Naive thymus-derived CD8-positive, alpha-beta T cell (primary cell): ENCODE measurements around the gene TRPV6. TPM values are rescaled to one million over a fixed set of nuclear protein-coding genes. Genes with fewer than 3 reads are reported as not detected.

Experiments used
- ATAC-seq, 2 donors: fragments of 150-1000 bp; cut with Tn5 transposase in 1 of 2; sonication (Bioruptor Pico), chemical (Tn5 transposase) in 1 of 2; 1 replicate in 1 of 2; 2 replicates in 1 of 2; pipeline ENCODE4 v1.10.0; 2021; ENCODE audit warnings: mild to moderate bottlenecking in 2 of 2, moderate library complexity in 2 of 2
- POLR2A ChIA-PET: fragments of 350-600 bp; sonication (Branson Sonifier 250); formaldehyde crosslinking; loops from one replicate; lab custom pipeline; 2021; ENCODE audit warnings: antibody characterized with exemption; lab: Charles Lee
- DNase-seq, 10 donors: peaks; one replicate each; pipeline versions ENCODE4 v3.0.0 to v3.0.0-alpha.2; 2020 to 2022
- H3K27ac Mint-ChIP-seq, 10 donors: one replicate each; pipeline ENCODE4 v1.8.0; 2020 to 2022; ENCODE audit warnings: mild to moderate bottlenecking in 10 of 10, mixed read lengths in 10 of 10, moderate library complexity in 4 of 10, inconsistent platforms in 1 of 10
- H3K27me3 Mint-ChIP-seq, 5 donors: one replicate each; pipeline ENCODE4 v1.8.0; 2021 to 2022; ENCODE audit warnings: mixed read lengths in 5 of 5
- H3K36me3 Mint-ChIP-seq, 3 donors: one replicate each; pipeline ENCODE4 v1.8.0; 2020 to 2022; ENCODE audit warnings: mixed read lengths in 3 of 3, mild to moderate bottlenecking in 2 of 3, inconsistent platforms in 1 of 3
- H3K4me1 Mint-ChIP-seq, 4 donors: one replicate each; pipeline ENCODE4 v1.8.0; 2021 to 2022; ENCODE audit warnings: mixed read lengths in 4 of 4
- H3K4me3 Mint-ChIP-seq, 10 donors: one replicate each; pipeline ENCODE4 v1.8.0; 2020 to 2022; ENCODE audit warnings: mild to moderate bottlenecking in 10 of 10, mixed read lengths in 10 of 10, moderate library complexity in 6 of 10, inconsistent platforms in 1 of 10
- H3K9me3 Mint-ChIP-seq, 9 donors: one replicate each; pipeline ENCODE4 v1.8.0; 2020 to 2022; ENCODE audit warnings: mixed read lengths in 9 of 9, mild to moderate bottlenecking in 3 of 9, inconsistent platforms in 1 of 9, moderate library complexity in 1 of 9
- polyA plus RNA-seq, 3 donors: library from polyadenylated mRNA; unstranded; fragments of 300-500 nt; fragmentation: Illumina TruSeq; gene quantifications; one replicate each; pipeline ENCODE4 v1.2.3, GENCODE V29; 2021
- total RNA-seq, 8 experiments: library from RNA in 2 of 8; stranded (reverse) in 2 of 8; gene quantifications; one replicate each; pipeline ENCODE4 v1.2.3 and lab custom pipeline; 2021 to 2026

Gene TRPV6
- total and polyA plus RNA-seq, 5 experiments from 2014 or later: 0.08 TPM; not detected in 4

DNA sequence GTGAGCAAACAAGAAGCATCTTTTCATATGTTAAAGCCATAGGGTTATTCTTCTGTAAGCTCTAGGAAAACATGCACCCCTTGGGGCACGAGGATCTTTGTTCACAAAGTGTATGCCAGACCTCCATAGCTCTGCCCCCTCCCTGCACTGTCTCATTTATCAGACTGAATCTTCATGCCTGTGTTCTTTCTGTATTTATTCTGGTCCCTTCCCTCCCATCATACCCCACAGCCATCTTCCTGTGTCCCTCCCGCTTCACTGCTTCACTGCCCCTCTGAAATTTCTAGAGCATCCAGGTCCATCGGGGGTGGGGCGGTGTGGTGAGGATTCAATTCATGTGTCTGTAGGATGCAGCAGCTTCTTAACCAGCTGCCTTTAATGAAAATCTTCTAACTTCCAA lies 23.2 kb downstream of the TRPV6 start:
- Mint-ChIP-seq H3K4me1 (peaks cover 0 to 8% (median 4%) of the 10 kb centered on the region in 4 donors), H3K9me3 (no peaks in the 10 kb centered on the region), H3K27ac (no peak overlapping the region), H3K27me3 (no peaks in the 10 kb centered on the region), H3K36me3 (peaks cover 0 to 17% (median 0%) of the 10 kb centered on the region in 3 donors), H3K4me3 (no peak overlapping the region)
- DNase-seq (no peak), ATAC-seq (no peak)
- POLR2A ChIA-PET: no interaction called here

DNA sequence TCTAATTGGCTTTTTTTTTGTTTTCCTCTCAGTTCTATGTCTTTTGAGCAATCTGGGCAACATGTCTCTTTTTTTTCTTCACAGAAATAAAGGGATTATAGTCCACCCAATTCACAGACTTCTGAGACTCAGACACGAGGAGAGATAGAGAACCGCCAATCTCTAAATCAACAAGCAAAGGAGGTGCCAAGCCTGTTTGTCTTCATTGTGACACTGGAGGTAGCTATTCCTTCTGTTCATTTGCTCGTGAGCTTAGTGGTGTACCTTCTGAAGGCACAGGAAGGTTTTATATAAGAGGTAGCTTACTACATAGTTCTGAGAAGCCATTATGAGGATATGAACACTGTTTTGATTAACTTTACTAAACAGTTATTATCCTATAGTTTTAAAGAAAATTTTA lies 24.6 kb downstream of the TRPV6 start:
- DNase-seq: no peak
- ATAC-seq: no peak
- POLR2A ChIA-PET: no interaction called here

DNA sequence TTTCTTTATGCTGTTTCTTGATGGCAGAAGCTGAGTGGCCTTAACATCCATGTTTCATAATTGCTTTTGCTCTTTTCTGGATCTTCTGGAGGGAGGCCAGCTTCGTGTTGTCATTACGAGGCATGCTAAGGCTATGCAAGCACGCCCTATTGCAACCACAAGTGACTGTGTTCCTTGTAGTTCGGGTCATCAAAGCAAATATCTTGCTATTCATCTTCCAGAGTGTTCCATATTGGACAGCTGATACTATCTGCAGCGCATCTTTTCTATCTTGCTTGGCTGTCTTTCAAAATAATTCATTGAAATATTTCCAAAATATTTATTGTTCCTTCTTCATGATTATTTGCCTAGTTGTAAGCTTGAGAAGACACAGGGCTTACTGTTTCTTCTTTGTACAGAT lies 25.7 kb downstream of the TRPV6 start:
- H3K36me3 Mint-ChIP-seq: peaks cover 0 to 17% (median 0%) of the 10 kb centered on the region in 3 donors
- no peak overlapping the region for H3K4me3 Mint-ChIP-seq
- H3K4me1 Mint-ChIP-seq: peaks cover 14 to 19% (median 16%) of the 10 kb centered on the region in 4 donors
- H3K27ac Mint-ChIP-seq: peak overlapping the region in 2 of 10 donors; percentile 5 to 9
- no peak for DNase-seq
- POLR2A ChIA-PET: no interaction called here
- no peak for ATAC-seq
- no peaks in the 10 kb centered on the region for H3K27me3 Mint-ChIP-seq
- H3K9me3 Mint-ChIP-seq: no peaks in the 10 kb centered on the region

More for the DNA sequence above, 24.6 kb downstream of the TRPV6 start:
- Mint-ChIP-seq H3K27me3 (no peaks in the 10 kb centered on the region), H3K4me1 (peaks cover 9 to 16% (median 11%) of the 10 kb centered on the region in 4 donors), H3K4me3 (no peak overlapping the region), H3K27ac (peak overlapping the region in 1 of 10 donors; percentile 43), H3K9me3 (no peaks in the 10 kb centered on the region), H3K36me3 (peaks cover 0 to 17% (median 0%) of the 10 kb centered on the region in 3 donors)

DNA sequence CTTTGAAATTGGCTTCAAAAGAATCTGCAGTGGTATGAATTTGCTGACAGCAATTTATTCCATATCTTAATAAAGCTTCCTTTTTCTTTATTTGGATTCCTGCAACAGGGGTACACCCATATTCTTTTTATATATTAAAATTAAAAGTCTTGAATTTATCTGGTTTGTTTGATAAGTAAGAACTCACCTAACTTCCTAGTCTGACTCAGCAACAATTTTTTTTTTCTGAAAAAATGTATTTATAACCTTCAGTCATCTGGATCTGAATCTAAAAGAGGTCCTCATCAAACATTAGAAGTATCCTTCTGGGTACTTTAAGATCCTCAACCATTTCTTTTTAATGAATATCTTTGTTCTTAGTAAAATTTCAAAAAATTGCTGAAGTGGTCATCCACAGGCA lies 26.1 kb downstream of the TRPV6 start:
- Mint-ChIP-seq H3K27ac (no peak overlapping the region), H3K4me1 (peaks cover 14 to 19% (median 16%) of the 10 kb centered on the region in 4 donors), H3K9me3 (no peaks in the 10 kb centered on the region), H3K36me3 (peaks cover 0 to 17% (median 0%) of the 10 kb centered on the region in 3 donors), H3K4me3 (no peak overlapping the region), H3K27me3 (no peaks in the 10 kb centered on the region)
- POLR2A ChIA-PET: no interaction called here
- ATAC-seq (no peak), DNase-seq (no peak)

DNA sequence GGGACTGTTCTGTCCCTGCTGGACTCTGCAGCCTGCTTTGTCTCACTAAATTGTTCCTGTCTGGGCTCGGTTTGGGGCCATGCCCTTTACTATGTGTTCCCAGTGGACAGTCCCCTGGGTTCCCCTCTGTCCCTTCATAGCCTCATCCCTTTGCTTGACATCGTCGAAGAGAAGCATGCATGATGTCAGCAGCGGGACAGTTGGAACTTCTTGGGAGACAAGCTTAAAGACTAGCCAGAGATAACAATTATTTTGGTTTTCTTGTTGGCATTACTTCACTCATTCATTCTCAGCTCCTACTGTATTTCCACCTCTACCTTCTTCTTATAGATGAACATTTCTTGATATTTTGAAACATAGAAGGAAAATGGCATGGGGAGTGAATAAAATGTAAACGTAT lies 27.9 kb downstream of the TRPV6 start:
- POLR2A ChIA-PET: interaction anchor here (0.7 kb wide), 1 partner anchor 108 kb away, joined by 5 read pairs; no protein-coding TSS in a partner anchor
- ATAC-seq: no peak
- peak in 1 of 10 donors; percentile 57 for DNase-seq
- H3K27ac Mint-ChIP-seq: no peak overlapping the region
- no peaks in the 10 kb centered on the region for H3K27me3 Mint-ChIP-seq
- peaks cover 0 to under 1% (median 0%) of the 10 kb centered on the region in 3 donors for H3K36me3 Mint-ChIP-seq
- H3K4me3 Mint-ChIP-seq: peak overlapping the region in 2 of 10 donors; percentile 18 to 31
- H3K9me3 Mint-ChIP-seq: no peaks in the 10 kb centered on the region
- peaks cover 14 to 25% (median 23%) of the 10 kb centered on the region in 4 donors for H3K4me1 Mint-ChIP-seq

DNA sequence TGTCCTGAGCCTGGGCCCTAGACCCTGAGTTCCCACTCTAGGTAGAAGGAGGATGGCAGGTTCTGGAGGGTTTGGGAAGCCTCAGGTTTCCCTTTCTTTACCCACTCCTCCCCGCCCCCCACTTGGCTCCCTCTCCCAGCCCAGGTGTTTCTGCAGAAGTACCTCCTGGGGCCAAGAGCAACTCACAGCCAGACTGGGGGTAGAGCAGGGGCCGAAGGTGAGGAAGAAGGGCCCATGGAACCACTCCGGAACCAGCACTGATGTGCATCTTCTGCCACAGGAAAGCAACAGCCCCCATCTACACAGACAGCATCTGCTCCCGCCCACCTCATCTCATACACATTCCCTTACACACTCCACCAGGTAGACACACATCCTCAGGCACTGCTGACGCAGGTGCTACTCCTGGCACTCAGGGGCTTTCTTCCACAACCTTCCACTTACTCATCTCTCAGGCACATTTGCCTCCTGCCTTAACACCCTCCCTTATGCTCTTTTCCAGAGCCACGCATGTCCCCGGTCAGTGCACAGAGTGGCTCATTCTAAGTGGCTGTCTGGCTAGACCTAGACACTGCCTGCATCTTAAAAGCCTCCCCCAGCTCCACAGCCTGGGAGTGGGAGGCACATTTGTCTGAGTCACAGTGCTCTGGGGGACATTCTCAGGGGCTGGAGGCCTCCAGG lies 28.8 kb downstream of the TRPV6 start:
- H3K4me1 Mint-ChIP-seq: peaks cover 14 to 25% (median 23%) of the 10 kb centered on the region in 4 donors
- DNase-seq (peak in 1 of 10 donors; percentile 45), ATAC-seq (no peak)
- H3K27ac Mint-ChIP-seq: peak overlapping the region in 8 of 10 donors; percentile 0 to 74 (median 56)
- no peaks in the 10 kb centered on the region for H3K27me3 Mint-ChIP-seq
- POLR2A ChIA-PET: interaction anchor here (2.4 to 3.6 kb wide), 4 partner anchors 9 to 145 kb away, joined by 12 to 25 read pairs (median 15); no protein-coding TSS in a partner anchor
- peak overlapping the region; percentile 28 to 89 (median 80) for H3K4me3 Mint-ChIP-seq
- no peaks in the 10 kb centered on the region for H3K9me3 Mint-ChIP-seq
- H3K36me3 Mint-ChIP-seq: no peaks in the 10 kb centered on the region

DNA sequence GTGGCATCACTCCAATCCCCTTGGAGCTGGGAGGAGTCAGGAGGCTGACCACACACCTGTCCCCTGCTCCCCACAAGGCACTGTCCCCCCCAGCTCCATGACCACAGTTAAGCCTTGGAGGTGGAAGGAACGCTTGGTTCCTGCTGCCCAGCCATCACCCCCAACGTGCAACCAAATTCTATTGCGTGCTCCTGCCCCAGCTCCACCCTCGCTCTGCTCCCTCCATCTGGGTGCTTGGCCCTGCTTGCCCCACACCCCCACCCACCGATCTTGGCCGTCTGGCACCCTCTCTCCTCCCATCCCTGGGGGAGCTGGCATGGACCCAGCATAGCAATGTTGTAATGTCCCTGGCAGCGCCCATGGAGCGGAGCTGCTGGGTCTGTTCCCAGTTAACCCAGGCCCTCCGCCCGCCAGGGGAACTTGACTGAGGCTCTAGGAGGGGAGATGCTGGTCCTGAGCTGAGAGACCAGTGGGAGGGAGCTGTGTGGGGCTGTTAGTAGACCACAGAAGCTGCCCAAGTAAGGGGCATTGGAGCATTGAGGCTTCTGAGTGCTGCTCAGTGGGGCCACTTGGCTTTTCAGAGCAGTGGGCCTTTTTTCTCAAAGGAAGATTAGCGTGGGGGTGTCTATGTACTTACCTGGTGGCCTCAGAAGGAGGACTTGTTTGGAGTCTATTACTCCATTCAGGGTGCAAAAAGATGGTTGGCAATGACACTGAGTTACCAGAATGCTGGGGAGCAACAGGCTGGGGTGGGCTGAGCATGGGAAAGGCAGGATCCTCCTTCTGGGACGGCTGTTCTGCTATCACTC lies 29.6 kb downstream of the TRPV6 start:
- H3K4me1 Mint-ChIP-seq: peaks cover 14 to 25% (median 23%) of the 10 kb centered on the region in 4 donors
- no peaks in the 10 kb centered on the region for H3K36me3 Mint-ChIP-seq
- DNase-seq (peak in 1 of 10 donors; percentile 60), ATAC-seq (no peak)
- peak overlapping the region in 8 of 10 donors; percentile 19 to 84 (median 64) for H3K27ac Mint-ChIP-seq
- POLR2A ChIA-PET: interaction anchor here (0.7 to 3.6 kb wide), 7 partner anchors 10 to 366 kb away, joined by 4 to 25 read pairs (median 12); partner anchors contain the start of gene TAS2R40
- peak overlapping the region; percentile 69 to 99 (median 82) for H3K4me3 Mint-ChIP-seq
- no peaks in the 10 kb centered on the region for H3K9me3 Mint-ChIP-seq
- H3K27me3 Mint-ChIP-seq: peaks cover 0 to 3% (median 0%) of the 10 kb centered on the region in 5 donors

DNA sequence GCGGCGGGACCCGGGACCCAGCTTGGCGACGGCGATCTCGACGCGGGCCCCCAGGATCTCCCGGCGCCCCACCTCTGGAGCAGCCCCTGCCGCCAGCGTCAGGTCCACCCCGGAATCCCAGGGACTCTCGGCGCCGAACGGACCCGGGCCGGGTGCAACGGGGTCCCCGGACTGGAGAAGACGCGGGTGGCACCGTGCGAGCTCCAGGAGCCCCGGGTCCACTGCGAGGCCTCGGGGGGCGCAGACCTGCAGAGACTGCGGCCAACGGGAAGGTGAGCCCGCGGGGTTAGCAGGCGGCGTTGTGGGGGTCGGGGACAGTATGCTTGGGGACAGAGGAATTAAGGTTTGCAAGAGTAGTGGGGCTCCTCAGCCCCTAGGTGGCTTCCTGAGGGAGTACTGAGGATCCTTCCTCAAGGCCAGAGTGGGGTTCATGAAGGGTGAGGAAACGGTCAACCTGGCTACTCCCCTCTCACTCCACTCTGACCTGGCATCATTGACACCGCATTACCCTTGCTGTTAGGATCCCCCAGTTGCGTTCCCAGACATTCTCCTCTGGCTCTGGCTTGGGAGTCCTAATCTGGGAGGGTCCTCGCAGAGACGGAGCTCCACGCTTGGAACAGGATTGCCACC lies 30.3 kb downstream of the TRPV6 start:
- Mint-ChIP-seq H3K36me3 (no peaks in the 10 kb centered on the region), H3K4me1 (peaks cover 14 to 25% (median 23%) of the 10 kb centered on the region in 4 donors), H3K27ac (peak overlapping the region in 6 of 10 donors; percentile 9 to 84 (median 68)), H3K9me3 (no peaks in the 10 kb centered on the region), H3K4me3 (peak overlapping the region; percentile 69 to 99 (median 82)), H3K27me3 (peaks cover 0 to 3% (median 0%) of the 10 kb centered on the region in 5 donors)
- ATAC-seq (no peak), DNase-seq (peak in 3 of 10 donors; percentile 13 to 40 (median 17))
- POLR2A ChIA-PET: interaction anchor here (0.7 to 3.6 kb wide), 10 partner anchors 10 to 367 kb away, joined by 3 to 25 read pairs (median 5); partner anchors contain the start of gene TAS2R40

DNA sequence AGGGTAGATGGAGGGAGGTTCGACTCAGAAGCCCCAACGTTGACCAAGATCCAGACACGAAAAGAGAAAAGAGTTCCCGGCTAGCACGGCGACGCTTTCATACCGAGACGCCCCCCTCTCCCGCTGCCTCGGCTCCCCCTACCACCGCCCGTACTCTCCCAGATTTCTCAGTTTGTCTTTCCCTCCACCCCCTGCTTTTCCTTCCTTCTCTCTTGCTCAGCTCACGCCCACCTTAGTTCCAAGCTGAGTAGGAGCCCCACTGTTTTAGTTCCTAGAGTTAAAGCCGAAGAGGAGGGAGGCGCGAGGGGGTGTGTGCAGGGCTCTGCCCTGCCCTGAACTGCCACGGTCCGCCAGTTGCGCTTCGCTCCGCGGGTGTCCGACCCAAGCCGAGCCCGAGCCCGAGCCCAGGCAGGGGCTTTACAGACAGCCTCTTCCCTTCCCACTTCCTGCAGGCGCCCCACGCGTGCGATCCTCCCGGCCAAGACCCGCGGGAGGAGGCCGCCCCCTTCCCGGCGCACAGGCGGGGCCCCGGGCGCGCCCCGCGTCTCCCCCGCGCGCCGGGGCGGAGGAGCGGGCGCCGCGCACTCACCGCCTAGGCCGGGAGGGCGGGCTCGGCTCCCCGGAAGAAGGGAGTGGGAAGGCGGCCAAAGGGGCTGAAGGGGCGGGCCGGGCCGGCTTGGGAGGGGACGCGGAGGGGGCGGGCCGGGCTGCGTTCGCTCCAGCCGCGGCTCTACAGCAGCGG lies 31.0 kb downstream of the TRPV6 start, which contains the start of gene EPHB6:
Gene EPHB6, plus strand, starts transcription at position 705 of the 742 bp plus-strand sequence. CDS start 8,152 bp downstream, outside the sequence.
- Mint-ChIP-seq H3K27me3 (peaks cover 0 to 3% (median 0%) of the 10 kb centered on the region in 5 donors), H3K4me1 (peaks cover 12 to 25% (median 23%) of the 10 kb centered on the region in 4 donors), H3K36me3 (no peaks in the 10 kb centered on the region), H3K4me3 (peak within 1 kb of the TSS; percentile 89 to 99 (median 96)), H3K27ac (peak within 1 kb of the TSS; percentile 73 to 94 (median 88)), H3K9me3 (no peaks in the 10 kb centered on the region)
- DNase-seq (peak; percentile 32 to 76 (median 46)), ATAC-seq (peak; percentile 63 to 68)
- POLR2A ChIA-PET: interaction anchor here (0.8 to 3.6 kb wide), 11 partner anchors 9 to 552 kb away, joined by 3 to 25 read pairs (median 6); no protein-coding TSS in a partner anchor

DNA sequence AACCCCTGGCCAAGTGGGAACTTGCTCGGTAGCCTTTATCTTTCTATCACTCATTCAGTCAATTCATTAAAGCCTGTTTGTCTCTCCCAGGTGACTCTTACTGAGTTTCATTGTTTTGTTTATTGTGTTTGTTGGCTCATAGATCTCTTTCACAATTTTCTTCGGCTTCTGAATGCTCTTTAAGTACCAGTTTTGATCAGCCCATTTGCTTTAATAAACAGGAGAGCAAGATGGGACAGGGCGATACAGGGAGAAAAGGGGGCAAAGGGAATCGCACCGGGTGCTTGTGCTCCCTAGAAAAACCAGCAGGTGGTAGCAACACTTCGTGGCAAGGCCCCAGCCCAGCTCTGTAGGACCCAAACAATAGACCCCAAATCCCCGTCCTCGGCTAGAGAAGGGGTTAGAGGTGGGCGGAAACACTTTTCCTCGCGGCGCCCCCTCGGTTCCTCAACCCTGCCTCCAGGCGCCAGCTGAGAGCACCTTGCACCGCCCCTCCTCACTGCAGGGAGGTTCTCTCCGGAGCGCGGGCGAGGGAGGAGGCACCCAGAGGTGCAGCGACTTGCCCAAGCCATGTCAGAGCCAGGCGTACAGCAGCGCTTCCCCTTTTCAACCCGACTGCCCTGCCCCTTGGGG lies 31.7 kb downstream of the TRPV6 start:
- Mint-ChIP-seq H3K4me1 (peaks cover 12 to 25% (median 20%) of the 10 kb centered on the region in 4 donors), H3K36me3 (no peaks in the 10 kb centered on the region), H3K27me3 (peaks cover 0 to 3% (median 0%) of the 10 kb centered on the region in 5 donors), H3K9me3 (no peaks in the 10 kb centered on the region), H3K4me3 (peak overlapping the region; percentile 89 to 99 (median 96)), H3K27ac (peak overlapping the region; percentile 33 to 94 (median 88))
- ATAC-seq (peak; percentile 82 to 84), DNase-seq (peak; percentile 42 to 81 (median 62))
- POLR2A ChIA-PET: interaction anchor here (0.6 to 3.6 kb wide), 10 partner anchors 8 to 551 kb away, joined by 3 to 25 read pairs (median 6); no protein-coding TSS in a partner anchor

DNA sequence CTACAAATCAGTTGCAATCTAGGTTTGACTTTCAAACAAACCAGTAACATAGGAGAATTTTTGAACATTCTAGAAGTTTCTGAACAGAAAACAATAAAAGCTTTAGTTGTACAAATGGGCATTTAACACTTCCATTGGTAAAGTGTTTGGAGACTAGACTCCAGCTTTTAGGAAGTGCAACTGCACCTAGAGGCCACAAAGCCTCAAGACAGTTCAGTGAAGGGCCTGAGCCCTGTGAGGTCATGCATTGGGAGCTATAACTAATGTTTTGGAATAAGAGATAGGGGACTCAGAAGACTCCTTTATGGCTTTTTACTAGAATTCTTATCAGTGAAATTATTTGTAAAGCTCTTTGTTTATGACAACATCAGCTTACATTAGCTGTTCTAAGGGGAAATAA lies 33.6 kb downstream of the TRPV6 start:
- no peak for DNase-seq
- Mint-ChIP-seq H3K9me3 (no peaks in the 10 kb centered on the region), H3K4me3 (peak overlapping the region in 1 of 10 donors; percentile 54), H3K27ac (no peak overlapping the region), H3K27me3 (peaks cover 0 to 10% (median 2%) of the 10 kb centered on the region in 5 donors), H3K36me3 (no peaks in the 10 kb centered on the region), H3K4me1 (peaks cover 11 to 23% (median 18%) of the 10 kb centered on the region in 4 donors)
- no peak for ATAC-seq
- POLR2A ChIA-PET: interaction anchor here (0.6 to 1.3 kb wide), 3 partner anchors 39 to 67 kb away, joined by 3 to 5 read pairs (median 5); no protein-coding TSS in a partner anchor
